Stimulated activated CD4-positive, alpha-beta T cell treated with anti-CD3 and anti-CD28 coated beads, Interleukin-15, amount 100 ng/mL, for 24 hours (primary cell): ENCODE measurements around the gene SYTL1.

Experiments used
- DNase-seq: peaks from one replicate; pipeline ENCODE4 v3.0.0-alpha.2; 2020

Gene SYTL1

DNA sequence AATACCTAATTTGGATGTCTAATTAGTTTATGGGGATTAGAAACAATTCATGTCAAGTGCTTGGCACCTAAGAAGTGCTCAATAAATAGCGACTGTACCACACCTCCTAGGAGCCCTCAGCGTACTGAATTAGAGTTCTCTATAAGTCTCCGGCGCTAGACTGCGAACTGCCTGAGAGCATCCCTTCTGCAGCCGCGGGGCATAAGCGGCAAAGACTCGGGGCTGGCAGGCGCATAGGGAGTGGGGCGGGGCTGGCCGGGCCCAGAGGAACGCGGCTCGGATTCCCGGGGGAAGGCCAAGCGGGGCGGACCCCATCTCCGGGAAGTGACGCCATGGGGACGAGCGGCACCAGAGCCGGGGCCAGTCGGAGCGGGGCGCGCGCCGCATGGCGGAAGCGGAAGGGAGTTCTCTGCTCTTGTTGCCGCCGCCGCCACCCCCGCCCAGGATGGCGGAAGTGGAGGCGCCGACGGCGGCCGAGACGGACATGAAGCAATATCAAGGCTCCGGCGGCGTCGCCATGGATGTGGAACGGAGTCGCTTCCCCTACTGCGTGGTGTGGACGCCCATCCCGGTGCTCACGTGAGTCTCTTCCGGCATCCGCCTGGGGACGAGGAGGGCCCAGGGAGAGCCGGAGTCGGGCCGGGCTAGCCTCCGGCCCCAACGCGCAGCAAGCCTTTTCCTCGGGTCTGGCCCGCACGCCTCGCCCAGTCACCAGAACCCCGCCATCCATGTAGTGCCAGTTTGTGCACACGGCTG, 19.8 kb upstream of the SYTL1 start, which contains the start of gene TMEM222:
TSS of gene TMEM222 (plus strand) at position 351 of the 756 bp plus-strand sequence. CDS start at position 386, 35 bp downstream.
- peak; percentile 98 for DNase-seq

- DNase-seq: no peak
These were observed 19.1 kb upstream of the SYTL1 start for GRCh38 chr1:27322569-27323240.

DNA sequence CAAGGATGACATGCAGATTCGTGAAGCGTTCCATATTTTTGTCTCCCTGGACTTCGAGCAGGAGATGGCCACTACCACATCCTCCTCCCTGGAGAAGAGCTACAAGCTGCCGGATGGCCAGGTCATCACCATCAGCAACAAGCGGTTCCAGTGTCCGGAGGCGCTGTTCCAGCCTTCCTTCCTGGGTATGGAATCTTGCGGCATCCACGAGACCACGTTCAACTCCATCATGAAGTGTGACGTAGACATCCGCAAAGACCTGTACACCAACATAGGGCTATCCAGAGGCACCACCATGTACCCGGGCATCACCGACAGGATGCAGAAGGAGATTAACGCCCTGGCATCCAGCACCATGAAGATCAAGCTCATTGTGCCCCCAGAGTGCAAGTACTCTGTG, 16.5 kb upstream of the SYTL1 start:
- no peak for DNase-seq

DNA sequence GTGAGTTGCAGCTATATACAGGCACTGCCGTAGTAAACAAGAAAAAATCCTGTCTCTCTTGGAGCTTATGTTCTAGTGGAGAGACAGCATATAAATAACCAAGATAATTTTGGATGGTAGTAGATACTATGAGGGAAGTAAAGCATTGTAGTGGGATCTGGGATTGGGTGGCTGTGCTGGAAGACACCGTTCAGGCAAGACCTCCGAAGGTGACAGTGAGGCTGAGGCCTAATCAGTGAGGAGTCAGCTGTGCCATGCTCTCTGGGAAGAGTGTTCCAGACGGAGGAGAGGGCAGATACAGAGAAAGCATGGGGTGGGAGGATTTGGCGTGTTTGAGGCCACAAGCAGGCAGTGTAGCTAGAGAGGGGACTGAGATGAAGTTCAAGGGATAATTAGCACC, 13.9 kb upstream of the SYTL1 start:
- DNase-seq: no peak

- no peak for DNase-seq
These were observed 11.0 kb upstream of the SYTL1 start for GRCh38 chr1:27330786-27331185.

GRCh38 chr1:27331426-27331825, 10.4 kb upstream of the SYTL1 start:
- no peak for DNase-seq

- DNase-seq: no peak
These were observed 9.9 kb upstream of the SYTL1 start for GRCh38 chr1:27331922-27332321.

GRCh38 chr1:27332536-27333281, 9.1 kb upstream of the SYTL1 start:
- peak; percentile 65 for DNase-seq

DNA sequence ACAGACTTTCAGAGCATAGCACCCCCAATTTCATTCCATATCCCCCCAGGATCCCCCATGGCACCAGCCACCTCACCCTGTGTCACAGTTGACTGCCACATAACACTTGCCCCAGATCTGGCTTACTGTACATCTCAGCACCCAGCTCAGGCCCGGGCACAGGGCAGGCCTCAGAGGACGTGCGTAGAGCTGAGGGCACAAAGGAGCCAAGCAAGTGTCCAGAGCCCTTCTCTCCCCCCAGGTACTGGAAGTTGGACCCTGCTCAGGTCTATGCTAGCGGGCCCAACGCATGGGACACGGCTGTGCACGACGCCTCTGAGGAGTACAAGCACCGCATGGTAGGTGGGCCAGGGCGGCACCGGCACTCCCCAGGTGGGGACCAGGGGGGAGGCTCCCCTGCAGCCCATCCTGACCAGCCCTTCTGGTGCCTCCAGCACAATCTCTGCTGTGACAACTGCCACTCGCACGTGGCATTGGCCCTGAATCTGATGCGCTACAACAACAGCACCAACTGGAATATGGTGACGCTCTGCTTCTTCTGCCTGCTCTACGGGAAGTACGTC, 8.0 kb upstream of the SYTL1 start:
- DNase-seq: no peak

- no peak for DNase-seq
These were observed 6.1 kb upstream of the SYTL1 start for GRCh38 chr1:27335506-27336422.

DNA sequence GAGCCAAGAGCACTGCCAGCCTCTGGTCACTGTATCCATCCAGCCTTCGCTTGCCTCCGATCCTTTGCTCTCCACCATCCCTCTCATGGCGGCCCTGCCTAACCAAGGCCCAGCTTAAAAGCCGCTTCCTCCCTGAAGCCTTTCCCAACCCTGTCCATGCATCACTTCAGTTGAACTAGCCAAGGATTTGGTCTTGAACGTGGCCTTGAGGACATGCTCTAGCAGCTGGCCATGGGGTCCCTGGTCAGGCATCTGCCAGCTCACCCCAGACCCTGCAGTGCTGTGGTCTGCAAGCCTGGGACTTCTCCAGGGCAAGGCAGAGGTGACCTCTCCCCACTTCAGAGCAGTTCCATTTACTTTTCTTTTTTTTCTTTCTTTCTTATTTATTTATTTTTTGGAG, 5.1 kb upstream of the SYTL1 start:
- no peak for DNase-seq

DNA sequence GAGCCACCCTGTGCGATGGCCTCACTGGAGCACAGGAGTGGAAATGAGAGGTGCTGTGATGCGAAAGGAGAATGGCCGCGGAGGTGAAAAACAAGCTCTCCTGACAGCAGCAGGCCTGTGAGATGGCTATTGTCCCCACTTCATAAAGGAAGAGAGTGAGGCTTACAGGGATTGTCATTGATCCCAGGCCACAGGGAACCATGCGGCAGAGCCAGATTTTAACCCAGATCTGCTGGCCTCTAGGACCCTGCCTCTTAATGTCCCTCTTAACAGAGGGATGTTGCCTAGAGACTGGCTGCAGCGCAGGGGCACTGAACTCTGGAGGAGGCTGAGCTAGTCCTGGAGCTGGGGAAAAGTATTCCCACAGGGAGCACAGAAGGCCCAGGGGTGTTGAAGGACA, 3.1 kb upstream of the SYTL1 start:
- no peak for DNase-seq

- DNase-seq: no peak
These were observed 2.6 kb upstream of the SYTL1 start for GRCh38 chr1:27339213-27339612.

- DNase-seq: peak; percentile 56
These were observed 562 bp downstream of the SYTL1 start for GRCh38 chr1:27342391-27342777.

DNA sequence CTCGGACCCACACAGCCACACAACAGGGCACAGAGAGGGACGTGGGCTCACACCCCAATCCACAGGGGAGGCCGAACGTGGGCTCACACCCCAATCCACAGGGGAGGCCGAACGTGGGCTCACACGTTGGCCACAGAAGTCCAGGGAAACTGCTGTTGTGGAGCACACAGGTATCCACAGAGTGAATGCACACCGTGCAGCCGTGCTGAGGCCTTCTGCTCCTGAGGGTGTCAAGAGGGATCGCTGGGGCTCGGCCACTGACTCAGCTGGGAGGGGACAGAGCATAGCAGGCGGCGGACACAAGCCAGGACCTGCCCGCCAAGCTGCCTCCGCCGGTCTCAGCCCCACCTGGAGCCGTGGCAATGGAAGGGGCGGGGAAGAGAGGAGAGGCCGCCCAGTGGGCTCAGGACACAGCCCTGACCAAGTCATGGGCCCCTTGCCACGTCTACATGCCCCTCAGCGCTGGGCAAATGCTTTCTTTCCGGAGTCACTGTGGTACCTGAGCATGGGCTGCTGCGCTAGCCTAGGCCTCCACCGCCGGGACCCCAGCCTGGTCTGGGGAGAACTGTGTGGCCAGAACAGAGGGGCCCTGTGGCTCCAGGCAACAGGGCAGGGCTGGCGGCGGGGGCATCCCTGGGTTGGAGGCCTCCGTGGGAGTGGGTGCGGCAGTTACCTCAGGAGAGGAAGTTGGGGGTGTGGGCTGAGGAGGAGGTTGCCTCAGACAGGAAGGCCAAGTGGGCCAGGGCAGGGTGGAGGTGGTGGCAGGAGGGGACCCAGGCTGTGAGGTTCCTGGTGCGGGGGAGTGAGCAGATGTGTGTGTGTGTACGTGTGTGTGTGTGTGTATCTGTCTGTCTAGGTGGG, 1.2 kb downstream of the SYTL1 start:
- peak; percentile 74 for DNase-seq

DNA sequence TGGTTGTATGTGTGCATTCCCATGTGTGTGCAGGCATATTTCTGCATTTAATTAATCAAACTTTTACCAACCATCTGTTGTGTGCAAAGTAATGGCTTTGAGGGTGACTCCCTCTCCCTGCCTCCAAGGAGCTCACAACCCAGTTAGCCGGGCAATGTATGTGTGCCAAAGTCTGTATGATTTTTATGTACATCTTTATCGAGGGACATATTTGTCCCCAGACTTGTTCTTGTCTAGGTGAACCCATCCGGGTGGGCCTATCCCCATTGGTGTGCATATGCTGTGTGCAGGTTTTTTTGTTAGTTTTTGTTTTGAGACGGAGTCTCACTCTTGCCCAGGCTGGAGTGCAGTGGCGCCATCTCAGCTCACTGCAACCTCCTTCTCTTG, 1.8 kb downstream of the SYTL1 start:
- no peak for DNase-seq

DNA sequence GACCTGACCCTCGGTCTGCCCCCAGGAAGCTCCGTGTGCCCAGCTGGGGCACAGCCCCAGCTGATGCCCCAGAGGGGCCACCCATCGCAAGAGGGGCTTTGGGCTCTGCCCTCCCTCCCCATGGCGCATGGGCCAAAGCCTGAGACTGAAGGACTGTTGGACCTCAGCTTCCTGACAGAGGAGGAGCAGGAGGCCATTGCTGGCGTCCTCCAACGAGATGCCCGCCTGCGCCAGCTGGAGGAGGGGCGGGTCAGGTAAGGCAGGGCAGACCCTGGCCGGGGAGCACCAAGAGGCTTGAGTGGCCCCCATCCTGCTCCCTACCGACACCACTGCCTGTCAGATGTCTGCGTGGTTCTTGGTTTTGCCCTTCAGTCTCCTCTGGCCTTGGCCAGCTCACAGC, 3.5 kb downstream of the SYTL1 start:
- DNase-seq: no peak

- no peak for DNase-seq
These were observed 4.5 kb downstream of the SYTL1 start for GRCh38 chr1:27346357-27346756.

DNA sequence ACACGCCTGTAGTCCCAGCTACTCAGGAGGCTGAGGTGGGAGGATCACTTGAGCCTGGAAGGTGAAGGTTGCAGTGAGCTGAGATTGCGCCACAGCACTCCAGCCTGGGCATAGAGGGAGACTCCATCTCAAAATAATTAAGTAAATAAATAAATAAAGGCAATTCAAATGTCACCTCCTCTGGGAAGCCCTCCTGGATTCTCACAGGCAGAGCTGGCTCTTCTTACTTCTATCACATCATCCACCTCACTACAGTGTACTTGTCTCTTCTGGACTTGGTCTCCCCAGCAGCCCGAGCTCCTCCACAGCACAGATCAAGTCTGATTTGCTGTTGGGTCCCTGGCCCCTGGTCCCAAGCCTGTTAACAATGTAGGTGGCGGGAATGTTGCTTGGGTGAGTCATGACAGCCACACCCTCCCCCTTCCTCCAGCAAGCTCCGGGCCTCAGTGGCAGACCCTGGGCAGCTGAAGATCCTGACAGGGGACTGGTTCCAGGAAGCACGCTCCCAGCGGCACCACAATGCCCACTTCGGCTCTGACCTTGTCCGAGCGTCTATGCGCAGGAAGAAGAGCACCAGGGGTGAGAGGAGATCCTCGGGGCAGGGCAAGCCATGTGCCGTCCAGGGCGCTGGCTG, 5.3 kb downstream of the SYTL1 start:
- DNase-seq: no peak

DNA sequence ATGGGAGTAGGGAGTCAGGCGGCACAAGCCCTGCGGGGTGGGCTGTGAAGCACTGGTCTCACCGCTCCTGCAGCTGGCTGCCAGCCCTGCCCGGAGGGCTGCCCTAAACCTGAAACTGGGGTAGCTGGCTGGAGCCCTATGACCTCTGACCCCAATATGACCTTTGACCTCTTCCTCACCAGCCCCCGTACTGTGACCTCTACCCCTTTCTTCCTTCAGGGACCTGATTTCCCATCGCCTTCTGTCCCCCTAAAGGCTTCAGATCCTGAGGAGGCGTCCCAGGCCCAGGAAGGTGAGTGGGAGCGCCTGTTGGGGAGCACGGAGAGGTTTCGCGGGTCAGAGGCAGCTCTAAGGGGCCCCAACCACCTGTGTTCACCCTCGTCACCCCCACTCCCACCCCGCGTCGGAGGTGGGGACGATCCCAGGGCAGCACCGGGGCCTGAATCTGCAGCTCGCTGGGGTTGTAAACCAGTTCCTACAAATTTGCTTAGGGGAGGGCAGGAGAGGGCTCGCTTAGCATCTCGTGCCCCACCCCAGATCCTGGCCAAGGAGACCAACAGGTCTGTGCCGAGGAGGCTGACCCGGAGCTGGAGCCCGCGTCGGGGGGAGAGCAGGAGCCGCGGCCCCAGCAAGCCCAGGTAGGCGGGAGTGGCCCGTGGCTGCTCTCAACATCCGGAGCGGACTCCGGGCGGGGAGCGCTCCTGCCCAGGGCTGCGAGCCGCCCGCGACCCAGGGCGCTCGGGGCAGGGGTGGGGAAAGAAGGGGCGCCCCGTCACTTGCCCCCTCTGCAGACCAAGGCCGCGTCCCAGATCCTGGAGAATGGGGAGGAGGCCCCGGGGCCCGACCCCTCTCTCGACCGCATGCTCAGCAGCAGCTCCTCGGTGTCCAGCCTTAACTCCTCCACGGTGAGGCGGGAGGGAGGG, 7.3 kb downstream of the SYTL1 start:
- peak; percentile 44 for DNase-seq
